Measurements from ENCODE around the gene RGS2. TPM values are rescaled to one million over a fixed set of nuclear protein-coding genes. Genes with fewer than 3 reads are reported as not detected.

RGS2 gene
- total and polyA plus RNA-seq, 9 of the 15 experiments (the other 6 are each of a cell fraction or from before 2014, with no cell fraction given) = 2.5 to 5.4 (median 3.8) TPM

GRCh38 chr1:192808518-192809306 is at the start of gene RGS2 (continued):
- no peak for TF ChIP-seq E2F8 (IDR thresholded peaks at IDR 0.05; ENCODE audit: low read depth, partially characterized antibody)
- TF ChIP-seq SMAD4 (CRISPR knock-in tag; conservative IDR thresholded peaks at IDR 0.05) = no peak
- 0 out of 2 replicates have a peak, but pooled peaks have one; percentile 10 for TF ChIP-seq STAT5A (IDR thresholded peaks at IDR 0.05; ENCODE audit: borderline replicate concordance, low read length)
- no peak for TF ChIP-seq NFIC (IDR thresholded peaks at IDR 0.05)
- TF ChIP-seq XRCC4 (IDR thresholded peaks at IDR 0.05; ENCODE audit: extremely low read depth, insufficient read depth, insufficient read length) = no peak
- no peak for TF ChIP-seq ZBED1 (IDR thresholded peaks at IDR 0.05)
- TF ChIP-seq MYNN (IDR thresholded peaks at IDR 0.05) = no peak; the same call in 1 of the 2 replicates
- TF ChIP-seq MYNN (CRISPR knock-in tag; IDR thresholded peaks at IDR 0.05) = no peak
- TF ChIP-seq DPF2 (IDR thresholded peaks at IDR 0.05) = no peak; the same call in 1 of the 2 replicates
- TF ChIP-seq RNF219 (CRISPR knock-in tag; IDR thresholded peaks at IDR 0.05) = no peak
- no peak; the same call in 1 of the 2 replicates for TF ChIP-seq ZNF232 (CRISPR knock-in tag; IDR thresholded peaks at IDR 0.05)
- 0 out of 2 replicates have a peak, but pooled peaks have one; percentile 52 for TF ChIP-seq BRD4 (IDR thresholded peaks at IDR 0.05)
- TF ChIP-seq SRSF1 (IDR thresholded peaks at IDR 0.05; ENCODE audit: low read depth, low read length) = no peak
- no peak for TF ChIP-seq MTF1 (CRISPR knock-in tag; IDR thresholded peaks at IDR 0.05; ENCODE audit: borderline replicate concordance)
- TF ChIP-seq CREB5 (CRISPR knock-in tag; IDR thresholded peaks at IDR 0.05) = no peak
- TF ChIP-seq PML (IDR thresholded peaks at IDR 0.05; ENCODE audit: low read length) = peak; percentile 63; the same call in 1 of the 2 replicates
- no peak for TF ChIP-seq ZNF830 (CRISPR knock-in tag; IDR thresholded peaks at IDR 0.05)
- TF ChIP-seq POLR2H (tag; IDR thresholded peaks at IDR 0.05; ENCODE audit: low read depth) = peak; percentile 77
- TF ChIP-seq XRCC3 (IDR thresholded peaks at IDR 0.05) = no peak
- 0 out of 4 replicates have a peak, but pooled peaks of 1 of the 2 experiments have one; percentile 26 for TF ChIP-seq MLLT1 (IDR thresholded peaks at IDR 0.05)
- TF ChIP-seq OTX1 (CRISPR knock-in tag; IDR thresholded peaks at IDR 0.05) = no peak
- TF ChIP-seq KHSRP (IDR thresholded peaks at IDR 0.05) = no peak
